GM21529 (cell line): ENCODE measurements around the gene STIM2.
A peak's percentile ranks its signal among the peaks of the same experiment; 100 is the strongest.

Source experiments
- ATAC-seq: cut with Tn5 transposase; IDR thresholded peaks from one replicate; pipeline ENCODE4 v1.9.1; 2021; ENCODE audit not compliant: unreplicated experiment

STIM2 gene

GRCh38 chr4:26899991-26900390 is 39.4 kb downstream of the STIM2 start:
- no peak for ATAC-seq

- no peak for ATAC-seq
These were observed 40.1 kb downstream of the STIM2 start for GRCh38 chr4:26900765-26901164.

GRCh38 chr4:26905172-26905571 is 44.5 kb downstream of the STIM2 start:
- no peak for ATAC-seq

- ATAC-seq = peak; percentile 55
These were observed 47.3 kb downstream of the STIM2 start for GRCh38 chr4:26907731-26908599.

GRCh38 chr4:26909369-26909768 is 48.7 kb downstream of the STIM2 start:
- ATAC-seq = no peak

- no peak for ATAC-seq
These were observed 50.6 kb downstream of the STIM2 start for GRCh38 chr4:26911254-26911653.

GRCh38 chr4:26912069-26912468 is 51.4 kb downstream of the STIM2 start:
- ATAC-seq = no peak

GRCh38 chr4:26912810-26913209 is 52.2 kb downstream of the STIM2 start:
- no peak for ATAC-seq

GRCh38 chr4:26916195-26916594 is 55.6 kb downstream of the STIM2 start:
- ATAC-seq = no peak

- ATAC-seq = no peak
These were observed 70.3 kb downstream of the STIM2 start for GRCh38 chr4:26930964-26931363.

- no peak for ATAC-seq
These were observed 70.8 kb downstream of the STIM2 start for GRCh38 chr4:26931451-26931850.

- ATAC-seq = no peak
These were observed 71.3 kb downstream of the STIM2 start for GRCh38 chr4:26931966-26932365.

GRCh38 chr4:26935397-26935796 is 74.8 kb downstream of the STIM2 start:
- ATAC-seq = no peak

- ATAC-seq = no peak
These were observed 75.8 kb downstream of the STIM2 start for GRCh38 chr4:26936284-26937065.

GRCh38 chr4:26937139-26937538 is 76.5 kb downstream of the STIM2 start:
- peak; percentile 65 for ATAC-seq

- no peak for ATAC-seq
These were observed 76.9 kb downstream of the STIM2 start for GRCh38 chr4:26937567-26937966.

- no peak for ATAC-seq
These were observed 77.9 kb downstream of the STIM2 start for GRCh38 chr4:26938516-26938915.

GRCh38 chr4:26941951-26942350 is 81.3 kb downstream of the STIM2 start:
- no peak for ATAC-seq

GRCh38 chr4:26942871-26943270 is 82.2 kb downstream of the STIM2 start:
- no peak for ATAC-seq

GRCh38 chr4:26943391-26943790 is 82.8 kb downstream of the STIM2 start:
- ATAC-seq = no peak

- ATAC-seq = no peak
These were observed 85.2 kb downstream of the STIM2 start for GRCh38 chr4:26945794-26946193.

- no peak for ATAC-seq
These were observed 86.7 kb downstream of the STIM2 start for GRCh38 chr4:26947318-26947717.
